Caco-2 (cell line): ENCODE data around the gene TNFAIP8. TPM values are rescaled to one million over a fixed set of nuclear protein-coding genes. Genes with fewer than 3 reads are reported as not detected.

ENCODE experiments used
- BruUV-seq: library from RNA; stranded (reverse); fragments of 400-500 nt; replicated peaks from 2 replicates; lab custom pipeline; 2021; lab: Mats Ljungman, UMichigan
- CTCF ChIA-PET: fragments of 300-600 bp; sonication (Branson Sonifier 250); formaldehyde crosslinking; loops from one replicate; lab custom pipeline; 2022; ENCODE audit warnings: antibody characterized with exemption; lab: Charles Lee
- POLR2A ChIA-PET: fragments of 300-600 bp; sonication (Branson Sonifier 250); formaldehyde crosslinking; loops from one replicate; lab custom pipeline; 2022; ENCODE audit warnings: antibody characterized with exemption; lab: Charles Lee
- DNase-seq, 2 experiments: peaks; one replicate each; pipeline versions ENCODE4 v3.0.0 to v3.0.0-alpha.2; 2020 to 2022
- H3K27me3 ChIP-seq: replicated peaks from 2 replicates; pipeline ENCODE4 v1.6.0; 2011; ENCODE audit warnings: low read length; ENCODE audit not compliant: control insufficient read depth, insufficient read depth
- H3K36me3 ChIP-seq: 2 replicates; pipeline ENCODE4 v1.5.1; 2011; ENCODE audit warnings: low read length; ENCODE audit not compliant: control insufficient read depth, insufficient read depth
- H3K4me1 ChIP-seq: fragments of 250-450 bp; sonication (Bioruptor Pico); 2 replicates; pipeline ENCODE4 v1.5.1; 2020; ENCODE audit warnings: mild to moderate bottlenecking
- H3K4me3 ChIP-seq: 2 replicates; pipeline ENCODE4 v1.5.1; 2011; ENCODE audit warnings: low read depth, mild to moderate bottlenecking, control low read depth, low read length
- H3K9me3 ChIP-seq: fragments of 250-450 bp; sonication (Bioruptor Pico); 2 replicates; pipeline ENCODE4 v1.5.1; 2020; ENCODE audit warnings: mild to moderate bottlenecking, moderate library complexity
- H3K27ac Mint-ChIP-seq: one replicate; pipeline ENCODE4 v1.8.0; 2022; ENCODE audit warnings: mixed read lengths; ENCODE audit not compliant: unreplicated experiment
- H3K27me3 Mint-ChIP-seq: one replicate; pipeline ENCODE4 v1.8.0; 2022; ENCODE audit warnings: mixed read lengths; ENCODE audit not compliant: insufficient read depth, unreplicated experiment
- H3K36me3 Mint-ChIP-seq: one replicate; pipeline ENCODE4 v1.8.0; 2022; ENCODE audit warnings: mild to moderate bottlenecking, mixed read lengths; ENCODE audit not compliant: insufficient read depth, unreplicated experiment
- H3K4me1 Mint-ChIP-seq: one replicate; pipeline ENCODE4 v1.8.0; 2022; ENCODE audit warnings: low read depth, mixed read lengths; ENCODE audit not compliant: unreplicated experiment
- H3K4me3 Mint-ChIP-seq: one replicate; pipeline ENCODE4 v1.8.0; 2022; ENCODE audit warnings: mild to moderate bottlenecking, moderate library complexity, mixed read lengths; ENCODE audit not compliant: unreplicated experiment
- H3K9me3 Mint-ChIP-seq: one replicate; pipeline ENCODE4 v1.8.0; 2022; ENCODE audit warnings: mixed read lengths; ENCODE audit not compliant: unreplicated experiment
- CTCF ChIP-seq, 2 experiments: fragments of 200-600 bp in 1 of 2; IDR thresholded peaks; 1 replicate in 1 of 2; 2 replicates in 1 of 2; pipeline versions ENCODE4 v1.5.1 to v1.8.0; 2011 to 2022; ENCODE audit warnings: antibody characterized with exemption in 1 of 2, control low read depth in 1 of 2, inconsistent platforms in 1 of 2, low read depth in 1 of 2, low read length in 1 of 2, mild to moderate bottlenecking in 1 of 2, moderate library complexity in 1 of 2; ENCODE audit not compliant: insufficient read depth in 1 of 2, severe bottlenecking in 1 of 2, unreplicated experiment in 1 of 2
- intact Hi-C: fragments of 100-400 bp; cut with micrococcal nuclease; formaldehyde crosslinking; loops from one replicate; pipeline ENCODE4 v1.10.0; 2022; ENCODE audit not compliant: unreplicated experiment
- total RNA-seq: library from RNA; stranded (reverse); gene quantifications from 2 replicates; pipeline ENCODE4 v1.2.3, GENCODE V29; 2022

TNFAIP8 gene
- total RNA-seq, 1 experiment from 2014 or later = 7.4 TPM

- Histone ChIP-seq H3K4me3 (no peak overlapping the region), H3K4me1 (no peaks in the 10 kb centered on the region; the same call in 1 of the 2 replicates), H3K27me3 (no peaks in the 10 kb centered on the region), H3K36me3 (no peaks in the 10 kb centered on the region), H3K9me3 (no peaks in the 10 kb centered on the region)
- BruUV-seq = no TSS peak
- no peak overlapping the region for H3K27ac Mint-ChIP-seq
- TF ChIP-seq CTCF (IDR thresholded peaks at IDR 0.05; ENCODE audit: insufficient read depth in 1 of 2, low read depth in 1 of 2, low read length in 1 of 2, severe bottlenecking in 1 of 2, unreplicated experiment in 1 of 2) = no peak
- no peaks in the 10 kb centered on the region for H3K36me3 Mint-ChIP-seq
- ChIA-PET CTCF (no interaction called here), POLR2A (no interaction called here)
- peaks cover 20% of the 10 kb centered on the region for H3K4me1 Mint-ChIP-seq
- no peaks in the 10 kb centered on the region for H3K9me3 Mint-ChIP-seq
- no peak for DNase-seq
- H3K27me3 Mint-ChIP-seq = no peaks in the 10 kb centered on the region
- no peak overlapping the region for H3K4me3 Mint-ChIP-seq
- intact Hi-C loops = no loop called here
These were observed 23.6 kb upstream of the TNFAIP8 start for GRCh38 chr5:119332208-119332607.

GRCh38 chr5:119332978-119333401 lies 22.8 kb upstream of the TNFAIP8 start:
- H3K36me3 Mint-ChIP-seq = no peaks in the 10 kb centered on the region

GRCh38 chr5:119333421-119333851 lies 22.4 kb upstream of the TNFAIP8 start:
- POLR2A ChIA-PET = no interaction called here
- TF ChIP-seq CTCF (IDR thresholded peaks at IDR 0.05; ENCODE audit: insufficient read depth in 1 of 2, low read depth in 1 of 2, low read length in 1 of 2, severe bottlenecking in 1 of 2, unreplicated experiment in 1 of 2) = no peak
- Mint-ChIP-seq H3K4me1 (peaks cover 23% of the 10 kb centered on the region), H3K27ac (no peak overlapping the region), H3K36me3 (no peaks in the 10 kb centered on the region), H3K4me3 (no peak overlapping the region), H3K27me3 (no peaks in the 10 kb centered on the region), H3K9me3 (no peaks in the 10 kb centered on the region)
- no peaks in the 10 kb centered on the region for H3K27me3 ChIP-seq
- CTCF ChIA-PET = interaction anchor here (1.2 kb wide), 1 partner anchor 66 kb away, joined by 3 read pairs; no protein-coding TSS in a partner anchor
- H3K36me3 ChIP-seq = no peaks in the 10 kb centered on the region
- H3K9me3 ChIP-seq = no peaks in the 10 kb centered on the region
- H3K4me3 ChIP-seq = no peak overlapping the region
- no peak for DNase-seq
- intact Hi-C loops = no loop called here
- no TSS peak for BruUV-seq
- peaks cover 7% of the 10 kb centered on the region for H3K4me1 ChIP-seq

More at GRCh38 chr5:119332978-119333401, 22.8 kb upstream of the TNFAIP8 start:
- Histone ChIP-seq H3K36me3 (no peaks in the 10 kb centered on the region), H3K4me3 (no peak overlapping the region), H3K27me3 (no peaks in the 10 kb centered on the region), H3K9me3 (no peaks in the 10 kb centered on the region), H3K4me1 (peaks cover 5% of the 10 kb centered on the region)
- CTCF ChIA-PET = interaction anchor here (1.2 kb wide), 1 partner anchor 65 kb away, joined by 3 read pairs; no protein-coding TSS in a partner anchor
- H3K4me3 Mint-ChIP-seq = no peak overlapping the region
- no peak overlapping the region for H3K27ac Mint-ChIP-seq
- H3K4me1 Mint-ChIP-seq = peaks cover 24% of the 10 kb centered on the region
- TF ChIP-seq CTCF (IDR thresholded peaks at IDR 0.05; ENCODE audit: insufficient read depth in 1 of 2, low read depth in 1 of 2, low read length in 1 of 2, severe bottlenecking in 1 of 2, unreplicated experiment in 1 of 2) = no peak
- no peaks in the 10 kb centered on the region for H3K9me3 Mint-ChIP-seq
- DNase-seq = no peak
- BruUV-seq = no TSS peak
- POLR2A ChIA-PET = no interaction called here
- intact Hi-C loops = no loop called here
- no peaks in the 10 kb centered on the region for H3K27me3 Mint-ChIP-seq
